Astrocyte of the cerebellum (primary cell): ENCODE measurements around the gene COL7A1.

Source experiments
- DNase-seq: peaks from one replicate; pipeline ENCODE4 v3.0.0-alpha.2; 2011; ENCODE audit warnings: low read depth
- H3K4me3 ChIP-seq: 2 replicates; pipeline ENCODE4 v1.5.1; 2011; ENCODE audit warnings: mild to moderate bottlenecking, low read depth, low read length, moderate library complexity
- CTCF ChIP-seq: IDR thresholded peaks from 2 replicates; pipeline ENCODE4 v1.5.1; 2012; ENCODE audit warnings: low read length, low read depth, moderate library complexity, mild to moderate bottlenecking; ENCODE audit errors: missing control alignments
- in situ Hi-C: cut with HindIII; loops from 2 replicates; pipeline ENCODE4 v1.10.0; 2017; ENCODE audit warnings: low sequenced_read_pairs

The COL7A1 gene

GRCh38 chr3:48566401-48566760 is 28.7 kb downstream of the COL7A1 start:
- in situ Hi-C loops = no loop called here
- H3K4me3 ChIP-seq = no peak overlapping the region
- no peak for DNase-seq
- TF ChIP-seq CTCF = no peak

GRCh38 chr3:48565591-48566400 is 29.3 kb downstream of the COL7A1 start:
- DNase-seq = peak; percentile 34
- in situ Hi-C loops = no loop called here
- H3K4me3 ChIP-seq = no peak overlapping the region
- no peak for TF ChIP-seq CTCF

- DNase-seq = no peak
- TF ChIP-seq CTCF = no peak
- H3K4me3 ChIP-seq = no peak overlapping the region
- in situ Hi-C loops = no loop called here
Measured at GRCh38 chr3:48565186-48565585, 29.9 kb downstream of the COL7A1 start.

- in situ Hi-C loops = no loop called here
- H3K4me3 ChIP-seq = no peak overlapping the region
- no peak for DNase-seq
- TF ChIP-seq CTCF = no peak
Measured at GRCh38 chr3:48564667-48565066, 30.5 kb downstream of the COL7A1 start.

GRCh38 chr3:48564022-48564421 is 31.1 kb downstream of the COL7A1 start:
- no peak for DNase-seq
- TF ChIP-seq CTCF = no peak
- H3K4me3 ChIP-seq = no peak overlapping the region
- in situ Hi-C loops = no loop called here

- in situ Hi-C loops = no loop called here
- no peak for DNase-seq
- H3K4me3 ChIP-seq = no peak within 1 kb of the TSS
- no peak for TF ChIP-seq CTCF
Measured at GRCh38 chr3:48563382-48563918, 31.7 kb downstream of the COL7A1 start, which contains the start of gene UCN2. Gene UCN2 (minus strand): TSS chr3:48563781. CDS start chr3:48563124, 657 bp downstream.
